Thoracic aorta (tissue), 2 donors: ENCODE results near the gene ADRM1. TPM values are rescaled to one million over a fixed set of nuclear protein-coding genes. Genes with fewer than 3 reads are reported as not detected.

Source experiments
- ATAC-seq: fragments of 150-250 bp; one replicate; pipeline ENCODE4 v1.8.0; 2017; ENCODE audit warnings: low read depth; ENCODE audit not compliant: insufficient number of reproducible peaks, low FRiP score
- DNase-seq: peaks from one replicate; pipeline ENCODE4 v3.0.0-alpha.2; 2020; ENCODE audit warnings: low spot score
- H3K27ac ChIP-seq, 2 donors: fragments of 200-600 bp; sonication (generic); 1 replicate in 1 of 2; 2 replicates in 1 of 2; pipeline ENCODE4 v1.5.1; 2016; ENCODE audit warnings: mild to moderate bottlenecking in 2 of 2, moderate library complexity in 2 of 2
- H3K27me3 ChIP-seq: fragments of 200-600 bp; sonication (generic); replicated peaks from 2 replicates; pipeline ENCODE4 v1.6.0; 2016; ENCODE audit warnings: mild to moderate bottlenecking; ENCODE audit not compliant: insufficient read depth
- H3K36me3 ChIP-seq: fragments of 200-600 bp; sonication (generic); one replicate; pipeline ENCODE4 v1.5.1; 2016
- H3K4me1 ChIP-seq, 2 donors: fragments of 200-600 bp; sonication (generic); 1 replicate in 1 of 2; 2 replicates in 1 of 2; pipeline versions ENCODE4 v1.5.1 to v1.6.0; 2016; ENCODE audit warnings: low read depth in 2 of 2, mild to moderate bottlenecking in 1 of 2; ENCODE audit not compliant: control insufficient read depth in 1 of 2
- H3K4me3 ChIP-seq: fragments of 200-600 bp; sonication (generic); 2 replicates; pipeline ENCODE4 v1.5.1; 2016; ENCODE audit warnings: mild to moderate bottlenecking
- H3K9me3 ChIP-seq: fragments of 200-600 bp; sonication (generic); 2 replicates; pipeline ENCODE4 v1.5.1; 2016
- total RNA-seq, 2 donors: library from RNA; depleted of rRNA; stranded (reverse); fragments of >200 nt; gene quantifications; one replicate each; pipeline versions ENCODE4 v1.1.0 to v1.2.3, GENCODE V29; 2016
- TF ChIP-seq, protein P1 (sequence below): fragments of 200-600 bp; sonication (generic); IDR thresholded peaks from one replicate; pipeline ENCODE4 v1.5.1; 2019; ENCODE audit warnings: antibody characterized with exemption

The ADRM1 gene
- total RNA-seq, 2 donors from 2014 or later: 98.8 to 113 TPM

DNA sequence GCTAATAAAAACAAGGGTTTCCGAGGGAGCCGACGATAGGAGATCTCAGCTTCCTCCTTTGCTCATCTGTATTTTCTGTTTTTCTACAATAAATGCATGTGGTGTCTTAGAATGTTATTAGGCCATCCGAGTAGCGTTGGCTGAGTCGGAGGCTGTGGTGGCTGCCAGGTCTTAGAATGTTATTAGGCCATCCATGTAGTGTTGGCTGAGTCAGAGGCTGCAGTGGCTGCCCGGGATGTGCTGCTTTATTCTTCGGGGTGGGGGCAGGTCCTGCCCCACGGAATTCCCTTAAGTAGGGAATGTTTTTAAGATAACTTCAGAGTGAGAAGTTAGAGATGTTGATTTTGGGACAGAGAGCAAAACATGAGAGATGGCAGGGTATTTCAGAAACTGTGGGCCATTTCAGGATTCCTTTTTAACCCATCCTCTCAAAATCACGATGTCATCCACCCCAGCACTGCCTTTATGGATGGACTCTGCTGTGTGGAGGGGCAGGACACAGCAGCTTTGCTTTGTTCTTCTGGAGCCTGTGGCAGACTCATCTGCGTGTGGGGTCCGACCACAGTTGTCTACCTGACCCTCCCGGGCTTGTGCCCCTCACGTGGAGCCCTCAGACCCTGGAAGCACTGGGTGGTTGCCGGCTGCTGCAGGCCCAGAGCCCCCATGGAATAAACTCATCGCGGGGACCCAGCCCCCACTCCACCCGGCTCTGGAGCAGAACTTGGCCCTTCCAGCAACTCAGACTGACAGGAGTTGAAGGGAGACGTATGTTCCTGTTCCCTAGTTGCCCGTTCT lies 44.1 kb upstream of the ADRM1 start:
- H3K36me3 ChIP-seq: peaks cover 39% of the 10 kb centered on the region
- ATAC-seq: peak; percentile 31
- H3K27me3 ChIP-seq: no peaks in the 10 kb centered on the region
- peaks cover 0 to 25% of the 10 kb centered on the region in 2 donors for H3K4me1 ChIP-seq
- H3K4me3 ChIP-seq: no peak overlapping the region
- H3K9me3 ChIP-seq: no peaks in the 10 kb centered on the region
- TF ChIP-seq, protein P1, sequence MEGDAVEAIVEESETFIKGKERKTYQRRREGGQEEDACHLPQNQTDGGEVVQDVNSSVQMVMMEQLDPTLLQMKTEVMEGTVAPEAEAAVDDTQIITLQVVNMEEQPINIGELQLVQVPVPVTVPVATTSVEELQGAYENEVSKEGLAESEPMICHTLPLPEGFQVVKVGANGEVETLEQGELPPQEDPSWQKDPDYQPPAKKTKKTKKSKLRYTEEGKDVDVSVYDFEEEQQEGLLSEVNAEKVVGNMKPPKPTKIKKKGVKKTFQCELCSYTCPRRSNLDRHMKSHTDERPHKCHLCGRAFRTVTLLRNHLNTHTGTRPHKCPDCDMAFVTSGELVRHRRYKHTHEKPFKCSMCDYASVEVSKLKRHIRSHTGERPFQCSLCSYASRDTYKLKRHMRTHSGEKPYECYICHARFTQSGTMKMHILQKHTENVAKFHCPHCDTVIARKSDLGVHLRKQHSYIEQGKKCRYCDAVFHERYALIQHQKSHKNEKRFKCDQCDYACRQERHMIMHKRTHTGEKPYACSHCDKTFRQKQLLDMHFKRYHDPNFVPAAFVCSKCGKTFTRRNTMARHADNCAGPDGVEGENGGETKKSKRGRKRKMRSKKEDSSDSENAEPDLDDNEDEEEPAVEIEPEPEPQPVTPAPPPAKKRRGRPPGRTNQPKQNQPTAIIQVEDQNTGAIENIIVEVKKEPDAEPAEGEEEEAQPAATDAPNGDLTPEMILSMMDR: no peak
- DNase-seq: peak; percentile 23
- peak overlapping the region; percentile 3 to 25 for H3K27ac ChIP-seq

DNA sequence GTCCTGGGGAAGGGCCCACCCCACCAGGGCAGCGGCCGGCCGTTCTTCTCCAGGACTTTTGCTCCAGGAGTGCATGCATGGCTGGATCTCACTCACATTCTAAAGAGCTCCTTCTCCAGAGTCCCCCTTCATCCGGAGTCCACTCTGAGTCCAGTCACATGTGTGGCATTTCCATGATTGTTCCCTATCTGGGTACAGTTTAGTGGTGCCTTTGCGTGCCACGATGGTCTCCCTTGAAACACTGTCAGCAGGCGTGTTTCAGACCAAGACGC lies 43.6 kb upstream of the ADRM1 start:
- DNase-seq (no peak), ATAC-seq (no peak)
- no peaks in the 10 kb centered on the region for H3K27me3 ChIP-seq
- TF ChIP-seq, protein P1: no peak
- H3K9me3 ChIP-seq: no peaks in the 10 kb centered on the region
- H3K36me3 ChIP-seq: peaks cover 40% of the 10 kb centered on the region
- peak overlapping the region in 1 of 2 donors; percentile 25 for H3K27ac ChIP-seq
- no peak overlapping the region for H3K4me3 ChIP-seq
- peaks cover 0 to 22% of the 10 kb centered on the region in 2 donors for H3K4me1 ChIP-seq

DNA sequence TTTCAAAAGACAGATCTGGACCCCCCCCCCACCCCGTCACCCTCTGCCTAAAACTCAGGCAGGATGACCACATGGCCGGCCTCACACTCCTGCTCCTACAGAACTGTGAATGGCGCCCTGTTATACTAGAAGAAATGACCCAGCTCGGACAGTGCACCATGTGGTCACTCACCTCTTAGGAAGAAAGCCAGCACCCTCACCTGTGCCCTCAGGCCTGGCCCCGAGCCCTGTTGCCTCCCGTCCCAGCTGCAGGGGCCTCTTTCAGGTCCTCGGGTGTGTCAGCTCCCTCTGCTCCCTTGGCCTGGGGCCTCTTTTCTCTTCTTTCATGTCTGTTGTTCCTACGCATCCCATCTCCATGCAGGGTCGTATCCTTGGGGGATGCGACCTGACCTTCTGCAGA lies 40.7 kb upstream of the ADRM1 start:
- Histone ChIP-seq H3K4me3 (no peak overlapping the region), H3K36me3 (peaks cover 43% of the 10 kb centered on the region), H3K27me3 (no peaks in the 10 kb centered on the region), H3K27ac (no peak overlapping the region), H3K4me1 (peaks cover 0 to 18% of the 10 kb centered on the region in 2 donors), H3K9me3 (no peaks in the 10 kb centered on the region)
- DNase-seq (no peak), ATAC-seq (no peak)
- TF ChIP-seq, protein P1: no peak

DNA sequence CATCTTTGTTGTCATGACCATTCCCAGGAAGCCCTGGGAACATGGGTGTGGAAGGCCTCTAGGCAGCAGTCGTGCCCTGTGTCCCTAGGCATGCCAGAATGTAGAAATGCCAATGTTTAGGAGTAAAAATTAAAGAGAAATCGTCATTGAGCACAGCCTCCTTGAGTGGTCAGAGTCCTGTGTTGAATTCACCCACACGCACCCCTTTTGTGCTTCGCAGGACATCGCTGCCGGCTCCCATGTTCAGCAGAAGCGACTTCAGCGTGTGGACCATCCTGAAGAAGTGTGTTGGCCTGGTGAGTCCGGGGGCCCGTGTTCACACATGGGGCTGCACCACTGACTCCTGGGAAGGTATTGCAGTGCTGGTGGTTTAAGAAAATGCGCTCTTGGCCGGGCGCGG lies 39.4 kb upstream of the ADRM1 start:
- Histone ChIP-seq H3K9me3 (no peaks in the 10 kb centered on the region), H3K4me3 (no peak overlapping the region), H3K27ac (no peak overlapping the region), H3K36me3 (peaks cover 41% of the 10 kb centered on the region), H3K4me1 (peaks cover 0 to 10% of the 10 kb centered on the region in 2 donors), H3K27me3 (no peaks in the 10 kb centered on the region)
- DNase-seq: no peak
- no peak for ATAC-seq
- TF ChIP-seq, protein P1: no peak

DNA sequence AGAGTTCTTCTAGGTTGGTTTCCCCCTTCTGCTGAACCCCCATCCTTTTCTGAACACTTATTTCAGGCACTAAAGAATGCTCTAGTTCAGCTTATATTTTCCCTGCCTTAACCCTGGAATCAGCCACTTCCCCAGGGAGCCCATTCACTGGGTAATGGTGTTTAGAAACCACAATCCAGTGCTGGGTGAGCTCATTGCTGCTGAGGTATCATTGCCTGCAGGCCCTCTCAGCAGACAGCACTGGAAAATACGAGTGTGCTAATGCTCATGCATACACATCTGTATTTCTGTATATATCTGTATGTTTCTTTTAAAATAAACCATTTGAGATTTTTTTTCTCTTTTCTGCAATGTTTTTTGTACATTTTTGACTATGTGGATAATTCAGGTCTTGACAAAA lies 37.4 kb upstream of the ADRM1 start:
- no peaks in the 10 kb centered on the region for H3K4me1 ChIP-seq
- TF ChIP-seq, protein P1: no peak
- DNase-seq (no peak), ATAC-seq (no peak)
- H3K4me3 ChIP-seq: no peak overlapping the region
- H3K36me3 ChIP-seq: peaks cover 41% of the 10 kb centered on the region
- no peaks in the 10 kb centered on the region for H3K27me3 ChIP-seq
- H3K9me3 ChIP-seq: no peaks in the 10 kb centered on the region
- H3K27ac ChIP-seq: no peak overlapping the region
